Esophagus muscularis mucosa (tissue), 4 donors: ENCODE results near the gene CD200R1L.

Experiments
- CTCF ChIP-seq, 3 experiments: fragments of 200-600 bp in 2 of 3; fragments of 450-650 bp in 1 of 3; sonication (generic) in 2 of 3; IDR thresholded peaks; one replicate each; pipeline ENCODE4 v1.5.1; 2017 to 2019; ENCODE audit warnings: antibody characterized with exemption in 3 of 3, mild to moderate bottlenecking in 2 of 3, moderate library complexity in 1 of 3
- EP300 ChIP-seq: sonication (generic); formaldehyde crosslinking; IDR thresholded peaks from one replicate; pipeline ENCODE4 v1.6.1; 2017; ENCODE audit warnings: antibody characterized with exemption
- POLR2A ChIP-seq: fragments of 450-650 bp; IDR thresholded peaks from one replicate; pipeline ENCODE4 v1.6.1; 2017; ENCODE audit warnings: antibody characterized with exemption, moderate library complexity, mild to moderate bottlenecking, low read depth
- POLR2AphosphoS5 ChIP-seq, 2 donors: sonication (generic); formaldehyde crosslinking; IDR thresholded peaks; one replicate each; pipeline ENCODE4 v1.6.1; 2017; ENCODE audit warnings: antibody characterized with exemption in 2 of 2

GRCh38 chr3:112822064-112823055, 24.3 kb downstream of the CD200R1L start:
- no peak for TF ChIP-seq POLR2A
- no peak for TF ChIP-seq CTCF (IDR thresholded peaks at IDR 0.05)
- no peak for TF ChIP-seq POLR2AphosphoS5 (IDR thresholded peaks at IDR 0.05)
- TF ChIP-seq EP300: no peak
